IPS DF 4.7 (cell line): ENCODE data around the gene HCAR3.

Source experiments
- DNase-seq: peaks from one replicate; pipeline ENCODE4 v3.0.0-alpha.2; 2013; ENCODE audit warnings: low spot score; ENCODE audit errors: extremely low read depth

The HCAR3 gene

DNA sequence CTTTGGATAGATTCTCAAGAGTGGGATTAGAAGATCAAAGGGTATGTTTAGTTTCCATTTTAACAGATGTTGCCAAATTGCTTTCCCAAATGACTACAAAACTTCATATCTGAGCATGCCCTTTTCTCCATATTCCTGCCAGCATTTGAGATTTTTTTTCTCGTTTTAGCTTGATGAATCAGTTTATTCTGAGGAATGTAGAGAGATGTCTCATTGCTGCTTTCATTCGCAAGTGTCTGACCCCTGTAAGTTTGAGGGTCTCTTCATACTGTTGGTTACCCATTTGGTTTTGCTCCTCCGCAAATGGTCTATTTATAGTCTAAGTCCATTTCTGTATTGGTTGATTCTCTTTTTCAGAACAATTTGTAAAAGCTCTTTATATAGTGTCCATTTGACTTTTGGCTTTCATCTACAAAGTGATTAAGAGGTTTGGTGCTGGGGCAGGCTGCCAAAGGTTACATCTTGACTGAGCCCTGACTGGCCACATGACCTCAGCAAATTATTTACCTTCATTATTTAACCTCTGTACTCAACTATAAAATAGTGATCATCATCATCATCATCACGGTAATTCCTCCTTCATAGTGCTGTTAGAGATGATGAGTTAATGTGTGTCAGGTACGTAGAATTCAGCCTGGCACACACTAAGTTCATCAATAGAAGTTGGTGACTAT, 47.1 kb downstream of the HCAR3 start:
- DNase-seq = no peak

DNA sequence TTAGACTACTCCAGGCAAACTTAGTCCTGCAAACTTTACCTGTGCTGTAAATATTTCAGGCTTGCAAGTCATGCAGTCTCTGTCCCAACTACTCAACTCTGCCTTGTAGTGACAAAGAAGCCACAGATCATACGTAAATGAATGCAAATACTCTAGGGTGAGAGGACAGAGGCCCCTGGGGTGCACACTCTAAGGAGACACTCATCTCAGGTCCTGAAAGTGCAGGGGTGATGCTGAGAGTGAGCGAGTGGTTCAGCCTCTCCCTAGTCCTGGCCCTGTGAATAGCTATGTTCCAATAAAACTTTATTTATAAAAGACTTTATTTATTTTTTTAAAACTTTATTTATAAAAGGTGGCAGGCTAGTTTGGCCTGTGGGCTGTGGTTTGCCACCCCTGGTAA, 48.3 kb downstream of the HCAR3 start:
- no peak for DNase-seq

DNA sequence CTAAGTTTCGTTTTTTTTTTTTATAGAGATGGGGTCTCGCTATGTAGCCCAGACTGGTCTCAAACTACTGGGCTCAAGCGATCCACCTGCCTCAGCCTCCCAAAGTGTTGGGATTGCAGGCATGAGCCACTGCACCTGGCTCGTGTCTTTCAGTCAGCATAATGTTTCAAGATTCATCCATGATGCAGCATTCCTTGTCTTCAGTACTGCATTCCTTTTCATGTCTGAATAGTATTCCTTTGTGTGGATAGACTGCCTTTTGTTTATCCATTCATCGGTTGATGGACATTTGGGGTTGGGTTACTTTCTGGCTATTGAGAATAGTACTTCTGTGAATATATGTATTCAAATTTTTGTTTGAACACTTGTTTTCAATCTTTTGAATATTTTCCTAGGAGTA, 50.9 kb downstream of the HCAR3 start:
- no peak for DNase-seq

DNA sequence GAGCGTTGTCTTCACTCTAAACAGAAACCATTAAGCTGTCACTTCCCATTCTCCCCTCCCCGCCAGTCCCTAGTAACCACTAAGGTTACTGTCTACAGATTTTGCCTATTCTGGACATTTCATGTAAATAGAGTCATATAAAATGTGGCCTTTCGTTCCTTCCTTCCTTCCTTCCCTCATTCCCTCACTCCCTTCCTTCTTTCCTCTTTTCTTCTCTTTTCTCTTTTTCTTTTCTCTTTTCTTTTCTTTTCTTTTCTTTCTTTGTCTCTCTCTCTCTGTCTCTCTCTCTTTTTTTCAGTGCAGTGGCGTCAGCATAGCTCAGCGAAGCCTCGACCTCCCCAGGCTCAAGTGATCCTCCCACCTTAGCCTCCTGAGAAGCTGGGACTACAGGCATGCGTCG, 51.3 kb downstream of the HCAR3 start:
- no peak for DNase-seq
